Measurements from ENCODE around the gene DCST1. TPM values are rescaled to one million over a fixed set of nuclear protein-coding genes. Genes with fewer than 3 reads are reported as not detected.

Gene DCST1
- total and polyA plus RNA-seq, 2 donors (not counting 1 experiment from before 2014, with no cell fraction given) = 0.22 TPM; not detected in 1

DNA sequence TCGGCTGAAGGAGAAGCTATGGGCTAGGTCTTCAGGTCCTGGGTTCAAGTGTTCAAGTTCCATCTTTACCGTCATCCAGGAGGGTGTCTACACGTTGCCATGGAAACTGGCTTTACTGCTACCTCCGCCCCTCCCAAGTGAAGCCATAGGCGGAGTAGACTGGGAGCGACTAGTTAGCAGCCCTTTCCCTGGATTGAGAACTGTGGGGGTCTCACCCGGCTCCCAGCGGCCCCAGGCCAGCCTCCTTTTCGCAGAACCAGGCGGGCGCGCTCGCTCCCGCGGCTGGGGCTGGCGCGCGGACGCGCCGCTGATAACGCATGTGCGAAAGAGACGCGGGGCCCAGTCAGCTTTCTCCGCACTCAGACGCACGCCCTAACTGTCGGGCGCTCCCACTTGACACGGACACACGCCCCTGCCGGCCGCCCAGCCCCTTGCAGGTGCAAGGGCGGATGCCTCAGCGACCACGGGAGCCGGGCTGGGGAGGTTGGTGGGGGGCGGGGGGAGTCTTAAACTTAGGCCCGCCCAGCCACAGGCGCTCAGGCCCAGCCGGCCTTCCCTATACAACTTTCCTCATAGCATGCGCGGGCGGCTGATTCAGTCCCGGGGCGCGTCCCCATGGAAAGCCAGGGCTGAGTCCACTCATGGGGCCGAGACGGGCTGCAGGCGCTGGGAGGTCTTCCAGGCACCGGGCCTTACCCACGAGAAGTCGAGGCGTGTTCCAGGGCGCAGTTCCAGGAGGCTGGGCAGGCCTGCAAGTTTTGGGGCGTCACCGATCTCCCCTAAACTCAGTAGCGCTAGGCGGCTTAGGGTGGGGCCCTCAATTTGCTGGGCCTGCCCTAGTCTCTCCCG is 37.3 kb downstream of the DCST1 start:
- peak overlapping the region; percentile 65 for H3K9ac ChIP-seq (ENCODE audit: low read length)
- no peaks in the 10 kb centered on the region for H3K9me3 ChIP-seq (ENCODE audit: control extremely low read depth in 1 of 3, control insufficient read depth in 2 of 3, insufficient read depth in 1 of 3, low read length in 2 of 3)
- Mint-ChIP-seq H3K27ac (peak overlapping the region; percentile 48), H3K4me3 (peak overlapping the region; percentile 51), H3K4me1 (peaks cover 48% of the 10 kb centered on the region), H3K27me3 (no peaks in the 10 kb centered on the region), H3K9me3 (ENCODE audit: insufficient read depth) (no peaks in the 10 kb centered on the region)
- H2AFZ ChIP-seq (ENCODE audit: insufficient read depth, low read depth, low read length, poor library complexity, severe bottlenecking) = peak overlapping the region; percentile 37
- H3K79me2 ChIP-seq (ENCODE audit: control insufficient read depth, insufficient read depth, low read length) = no peaks in the 10 kb centered on the region
- intact Hi-C loops (cut with micrococcal nuclease) = loop anchor here (1.0 kb wide), 2 partner anchors 8 kb away; partner anchors contain the start of gene EFNA4
- DNase-seq (peak; percentile 91), ATAC-seq (ENCODE audit: low read depth) (peak; percentile 98)
- peaks cover 23% of the 10 kb centered on the region for H4K20me1 ChIP-seq (ENCODE audit: control insufficient read depth, insufficient read depth, low read length, poor library complexity, severe bottlenecking)
- peak overlapping the region; percentile 21 to 54 (median 34) for H3K4me3 ChIP-seq (ENCODE audit: control extremely low read depth in 1 of 5, extremely low read depth in 1 of 5, insufficient read depth in 1 of 5, low read depth in 2 of 5, low read length in 4 of 5)
- peaks cover 25 to 45% of the 10 kb centered on the region in 2 donors for H3K4me1 ChIP-seq (ENCODE audit: control insufficient read depth in 2 of 2, insufficient read depth in 2 of 2, low read length in 2 of 2)
- H3K36me3 ChIP-seq (replicated peaks in 1 of 2; ENCODE audit: control extremely low read depth in 1 of 2, control insufficient read depth in 1 of 2, extremely low read depth in 1 of 2, insufficient read depth in 2 of 2, low read length in 1 of 2) = peaks cover 0 to 23% of the 10 kb centered on the region in 2 experiments
- TF ChIP-seq, protein P1, sequence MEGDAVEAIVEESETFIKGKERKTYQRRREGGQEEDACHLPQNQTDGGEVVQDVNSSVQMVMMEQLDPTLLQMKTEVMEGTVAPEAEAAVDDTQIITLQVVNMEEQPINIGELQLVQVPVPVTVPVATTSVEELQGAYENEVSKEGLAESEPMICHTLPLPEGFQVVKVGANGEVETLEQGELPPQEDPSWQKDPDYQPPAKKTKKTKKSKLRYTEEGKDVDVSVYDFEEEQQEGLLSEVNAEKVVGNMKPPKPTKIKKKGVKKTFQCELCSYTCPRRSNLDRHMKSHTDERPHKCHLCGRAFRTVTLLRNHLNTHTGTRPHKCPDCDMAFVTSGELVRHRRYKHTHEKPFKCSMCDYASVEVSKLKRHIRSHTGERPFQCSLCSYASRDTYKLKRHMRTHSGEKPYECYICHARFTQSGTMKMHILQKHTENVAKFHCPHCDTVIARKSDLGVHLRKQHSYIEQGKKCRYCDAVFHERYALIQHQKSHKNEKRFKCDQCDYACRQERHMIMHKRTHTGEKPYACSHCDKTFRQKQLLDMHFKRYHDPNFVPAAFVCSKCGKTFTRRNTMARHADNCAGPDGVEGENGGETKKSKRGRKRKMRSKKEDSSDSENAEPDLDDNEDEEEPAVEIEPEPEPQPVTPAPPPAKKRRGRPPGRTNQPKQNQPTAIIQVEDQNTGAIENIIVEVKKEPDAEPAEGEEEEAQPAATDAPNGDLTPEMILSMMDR (IDR thresholded peaks at IDR 0.05) = peak; percentile 75
- TF ChIP-seq EZH2 (IDR thresholded peaks at IDR 0.05; ENCODE audit: borderline replicate concordance, insufficient read depth, low read depth, low read length, poor library complexity, severe bottlenecking) = no peak
- peak overlapping the region; percentile 32 to 38 for H3K27ac ChIP-seq (ENCODE audit: low read length in 2 of 2)
- CTCF ChIA-PET = interaction anchor here (0.8 to 20.2 kb wide), 8 partner anchors 8 to 97 kb away, joined by 3 to 370 read pairs (median 10); partner anchors contain the start of genes ADAM15 and EFNA4
- POLR2A ChIA-PET = interaction anchor here (1.3 to 1.5 kb wide), 3 partner anchors 10 to 14 kb away, joined by 3 to 7 read pairs (median 5); no protein-coding TSS in a partner anchor
- 9% methylated on average over 53 of the region's 61 CpGs for WGBS (ENCODE audit: insufficient coverage)
- H3K27me3 ChIP-seq (replicated peaks in 1 of 4; ENCODE audit: control extremely low read depth in 1 of 4, control insufficient read depth in 3 of 4, insufficient read depth in 4 of 4, low read length in 3 of 4) = no peaks in the 10 kb centered on the region
- peak overlapping the region; percentile 87 for H3K4me2 ChIP-seq (replicated peaks; ENCODE audit: low read depth, low read length, poor library complexity, severe bottlenecking)

All from B cell (primary cell).